HK-2 (cell line): ENCODE results near the gene RPL6.

Source experiments
- DNase-seq: peaks from one replicate; pipeline ENCODE4 v3.0.0-alpha.2; 2018; ENCODE audit not compliant: unreplicated experiment

RPL6 gene

GRCh38 chr12:112380663-112381405 lies 28.6 kb downstream of the RPL6 start:
- peak; percentile 30 for DNase-seq

DNA sequence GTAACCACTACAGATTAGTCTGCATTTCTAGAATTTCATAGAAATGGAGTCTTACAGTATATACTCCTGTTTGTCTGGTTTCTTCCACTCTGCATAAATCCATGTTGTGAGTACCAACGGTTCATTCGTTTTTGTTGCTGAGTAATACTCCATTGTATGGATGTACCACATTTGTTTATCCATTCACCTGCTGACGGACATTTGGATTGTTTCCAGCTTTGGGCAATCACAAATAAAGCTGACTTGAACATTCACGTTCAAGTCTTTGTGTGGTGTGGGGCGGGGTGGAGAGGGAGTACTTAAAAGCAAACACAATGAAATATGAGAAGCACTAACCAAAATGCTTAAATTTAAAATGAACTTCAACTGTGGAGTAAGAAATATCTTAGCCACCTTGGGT lies 34.3 kb downstream of the RPL6 start:
- no peak for DNase-seq

GRCh38 chr12:112374166-112374740 lies 35.2 kb downstream of the RPL6 start:
- no peak for DNase-seq

DNA sequence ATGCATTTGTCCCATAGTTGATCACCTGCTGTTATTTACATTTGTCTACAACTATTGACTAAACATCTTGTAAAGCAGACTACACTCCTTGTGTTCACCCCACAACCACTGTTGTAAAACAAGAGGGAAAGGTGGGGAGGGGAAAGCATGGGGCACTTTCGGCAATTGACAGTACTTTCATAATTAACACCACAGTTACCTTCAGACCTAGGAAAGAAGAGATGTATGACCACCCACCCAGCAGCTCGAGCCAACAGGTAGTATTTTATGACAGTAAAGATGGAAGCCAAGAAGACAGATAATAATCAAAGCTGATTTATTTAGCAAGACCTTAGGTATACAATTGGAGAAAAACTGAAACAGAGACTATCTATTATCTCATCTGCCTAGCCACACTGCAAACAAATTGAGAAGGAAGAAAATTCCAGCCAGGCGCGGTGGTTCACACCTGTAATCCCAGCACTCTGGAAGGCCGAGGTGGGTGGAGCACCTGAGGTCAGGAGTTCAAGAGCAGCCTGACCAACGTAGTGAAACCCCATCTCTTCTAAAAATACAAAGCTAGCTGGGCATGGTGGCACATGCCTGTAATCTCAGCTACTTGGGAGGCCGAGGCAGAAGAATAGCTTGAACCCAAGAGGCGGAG lies 38.4 kb downstream of the RPL6 start:
- no peak for DNase-seq

DNA sequence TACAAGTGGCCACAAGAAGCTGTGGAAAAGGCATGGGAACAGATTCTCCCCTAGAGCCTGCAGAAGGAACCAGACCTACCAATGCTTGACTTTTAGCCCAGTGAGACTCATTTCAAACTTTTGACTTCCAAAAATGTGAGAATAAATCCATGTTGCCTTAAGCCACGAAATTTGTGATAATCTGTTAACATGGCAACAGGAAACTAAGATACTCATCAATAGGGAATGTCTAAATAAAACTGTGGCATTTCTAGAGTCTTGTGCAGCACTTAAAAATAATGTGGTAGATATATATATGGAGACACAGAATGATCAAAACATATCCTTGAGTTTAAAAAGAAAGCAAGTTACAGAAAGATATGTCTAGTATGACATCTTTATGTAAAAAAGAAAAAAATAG lies 39.2 kb downstream of the RPL6 start:
- no peak for DNase-seq

- DNase-seq: no peak
Observed at GRCh38 chr12:112368856-112369255, 40.5 kb downstream of the RPL6 start.

DNA sequence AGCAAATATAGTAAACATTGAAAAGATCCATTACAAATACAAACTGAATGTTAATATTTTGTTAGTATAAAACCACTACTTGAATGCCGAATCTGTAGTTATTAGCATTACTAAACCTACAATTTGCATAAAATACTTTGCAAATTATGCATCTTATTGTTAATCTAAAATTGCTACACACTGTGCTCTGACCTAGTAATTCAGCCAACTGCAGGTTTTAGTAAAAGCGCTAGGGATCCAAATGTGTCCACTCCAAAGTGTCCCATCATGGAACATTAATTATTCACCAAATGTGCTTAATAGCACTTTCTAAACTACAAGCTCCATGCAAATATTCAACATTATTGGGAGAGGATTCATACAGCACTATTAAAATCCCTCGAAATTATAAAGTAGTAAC lies 41.4 kb downstream of the RPL6 start:
- no peak for DNase-seq

DNA sequence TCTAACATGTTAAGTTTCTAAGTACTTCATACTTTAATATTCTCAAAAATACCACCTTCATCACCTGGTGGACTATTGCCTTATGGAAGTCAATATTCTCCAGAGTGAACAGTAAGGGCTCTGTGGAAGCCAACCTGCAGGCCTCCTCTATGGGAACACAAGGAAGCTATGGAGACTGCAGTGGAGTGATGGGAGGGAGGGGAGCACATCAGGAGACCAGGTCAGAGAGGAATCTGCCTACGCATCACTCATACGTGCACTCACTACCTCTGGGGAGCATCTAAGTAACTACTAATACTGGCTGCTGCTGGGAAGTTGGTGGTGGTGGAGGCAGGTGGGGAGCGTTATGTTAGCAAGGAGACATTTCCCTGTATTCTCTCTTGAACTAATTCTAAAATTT lies 47.1 kb downstream of the RPL6 start:
- DNase-seq: no peak

DNA sequence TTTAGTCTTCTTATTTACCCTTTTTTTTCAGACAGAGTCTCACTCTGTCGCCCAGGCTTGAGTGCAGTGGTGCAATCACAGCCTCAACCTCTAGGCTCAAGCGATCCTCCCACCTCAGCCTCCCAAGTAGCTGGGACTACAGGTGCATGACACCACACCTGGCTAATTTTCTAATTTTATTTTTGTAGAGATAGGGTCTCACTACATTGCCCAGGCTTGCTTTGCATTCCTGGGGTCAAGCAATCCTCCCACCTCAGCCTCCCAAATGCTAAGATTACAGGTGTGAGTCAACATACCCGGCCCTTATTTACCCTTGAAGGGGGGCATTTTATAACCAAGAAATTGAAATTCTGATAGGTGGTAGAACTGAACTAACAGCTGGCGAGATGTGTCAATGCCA lies 48.1 kb downstream of the RPL6 start:
- no peak for DNase-seq

- no peak for DNase-seq
Observed at GRCh38 chr12:112359290-112359689, 50.1 kb downstream of the RPL6 start.

DNA sequence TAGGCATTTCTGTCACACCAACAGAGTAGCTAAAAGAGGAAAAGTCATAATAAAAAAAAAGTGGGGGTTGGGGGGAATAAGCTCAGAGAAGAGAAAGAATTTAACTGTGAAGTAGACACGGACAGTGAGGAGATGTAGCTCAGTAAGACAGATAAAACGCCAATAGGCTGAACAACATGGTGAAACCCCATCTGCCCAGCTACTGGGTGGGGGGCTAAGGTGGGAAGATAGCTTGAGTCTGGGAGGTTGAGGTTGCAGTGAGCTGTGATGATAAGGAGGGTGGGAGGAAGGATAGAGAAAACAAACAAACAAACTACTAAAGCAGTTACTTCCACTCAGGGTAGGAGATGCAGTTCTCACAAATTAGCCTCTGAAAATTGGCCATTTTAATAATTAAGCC lies 52.2 kb downstream of the RPL6 start:
- DNase-seq: no peak
